AG20443 (cell line): ENCODE results near the gene TRABD.
"Not testable (repeated sequence)": the region's sequence is repeated elsewhere in the genome, so short reads cannot be mapped to it uniquely, and the experiment has no call there.

Experiments used
- DNase-seq: peaks from one replicate; pipeline ENCODE4 v3.0.0; 2012; ENCODE audit warnings: low spot score, mixed read lengths

Gene TRABD

GRCh38 chr22:50185375-50186087 is at the start of gene TRABD:
Gene TRABD (plus strand): TSS chr22:50185913. CDS start chr22:50193061, 7,148 bp downstream.
- peak; percentile 98 for DNase-seq

- no peak for DNase-seq
Measured at GRCh38 chr22:50136581-50137015, 49.1 kb upstream of the TRABD start.

GRCh38 chr22:50137277-50137676 is 48.4 kb upstream of the TRABD start:
- DNase-seq, result not testable (repeated sequence)

- no peak for DNase-seq
Measured at GRCh38 chr22:50138041-50138440, 47.7 kb upstream of the TRABD start.

- DNase-seq, result no peak
Measured at GRCh38 chr22:50138988-50139387, 46.7 kb upstream of the TRABD start.

GRCh38 chr22:50139843-50140415 is 45.8 kb upstream of the TRABD start:
- DNase-seq, result no peak

GRCh38 chr22:50140615-50141014 is 45.1 kb upstream of the TRABD start:
- no peak for DNase-seq

GRCh38 chr22:50141462-50141861 is 44.3 kb upstream of the TRABD start:
- DNase-seq, result no peak

GRCh38 chr22:50141891-50142363 is 43.8 kb upstream of the TRABD start:
- DNase-seq, result no peak

GRCh38 chr22:50143096-50143495 is 42.6 kb upstream of the TRABD start:
- no peak for DNase-seq

GRCh38 chr22:50144005-50144614 is 41.6 kb upstream of the TRABD start:
- no peak for DNase-seq

- no peak for DNase-seq
Measured at GRCh38 chr22:50145721-50146438, 39.8 kb upstream of the TRABD start.

- peak; percentile 90 for DNase-seq
Measured at GRCh38 chr22:50146439-50147238, 39.1 kb upstream of the TRABD start.

- not testable (repeated sequence) for DNase-seq
Measured at GRCh38 chr22:50147258-50148165, 38.2 kb upstream of the TRABD start.

- no peak for DNase-seq
Measured at GRCh38 chr22:50148166-50148500, 37.6 kb upstream of the TRABD start.

- DNase-seq, result peak; percentile 64
Measured at GRCh38 chr22:50148991-50149721, 36.6 kb upstream of the TRABD start.

- no peak for DNase-seq
Measured at GRCh38 chr22:50150161-50151129, 35.3 kb upstream of the TRABD start.

- DNase-seq, result no peak
Measured at GRCh38 chr22:50151571-50152537, 33.9 kb upstream of the TRABD start.
